Ishikawa (cell line): Measurements from ENCODE around the gene URB1.

Experiments
- CEBPB ChIP-seq: IDR thresholded peaks from 2 replicates; pipeline ENCODE4 v1.6.1; 2012
- CREB1 ChIP-seq: IDR thresholded peaks from 2 replicates; pipeline ENCODE4 v1.6.1; 2012; ENCODE audit warnings: low read depth
- EGR1 ChIP-seq: IDR thresholded peaks from 2 replicates; pipeline ENCODE4 v1.6.1; 2012
- EP300 ChIP-seq: IDR thresholded peaks from 2 replicates; pipeline ENCODE4 v1.6.1; 2012; ENCODE audit warnings: borderline replicate concordance
- FOXM1 ChIP-seq: IDR thresholded peaks from 2 replicates; pipeline ENCODE4 v1.6.1; 2012; ENCODE audit warnings: low read depth, borderline replicate concordance
- MAX ChIP-seq: IDR thresholded peaks from 2 replicates; pipeline ENCODE4 v1.6.1; 2012
- NFIC ChIP-seq: IDR thresholded peaks from 2 replicates; pipeline ENCODE4 v1.6.1; 2012
- RAD21 ChIP-seq: IDR thresholded peaks from 2 replicates; pipeline ENCODE4 v1.6.1; 2012; ENCODE audit warnings: low read depth
- TAF1 ChIP-seq: IDR thresholded peaks from 2 replicates; pipeline ENCODE4 v1.6.1; 2012; ENCODE audit warnings: low read depth, mild to moderate bottlenecking
- TCF12 ChIP-seq: IDR thresholded peaks from 2 replicates; pipeline ENCODE4 v1.6.1; 2012; ENCODE audit warnings: low read depth
- TEAD4 ChIP-seq: IDR thresholded peaks from 2 replicates; pipeline ENCODE4 v1.6.1; 2012
- USF1 ChIP-seq: IDR thresholded peaks from 2 replicates; pipeline ENCODE4 v1.6.1; 2012
- YY1 ChIP-seq: IDR thresholded peaks from 2 replicates; pipeline ENCODE4 v1.6.1; 2012; ENCODE audit warnings: low read depth
- ZBTB7A ChIP-seq: IDR thresholded peaks from 2 replicates; pipeline ENCODE4 v1.6.1; 2012; ENCODE audit warnings: low read depth
- TF ChIP-seq, protein P1 (sequence below): IDR thresholded peaks from 2 replicates; pipeline ENCODE4 v1.6.1; 2012; ENCODE audit warnings: low read depth, mild to moderate bottlenecking

The URB1 gene

GRCh38 chr21:32299695-32300094 is 93.1 kb downstream of the URB1 start:
- no peak for TF ChIP-seq CREB1
- no peak for TF ChIP-seq EGR1
- TF ChIP-seq MAX: no peak
- no peak for TF ChIP-seq CEBPB
- no peak for TF ChIP-seq NFIC
- TF ChIP-seq RAD21: no peak
- TF ChIP-seq FOXM1: no peak
- no peak for TF ChIP-seq EP300
- TF ChIP-seq, protein P1, sequence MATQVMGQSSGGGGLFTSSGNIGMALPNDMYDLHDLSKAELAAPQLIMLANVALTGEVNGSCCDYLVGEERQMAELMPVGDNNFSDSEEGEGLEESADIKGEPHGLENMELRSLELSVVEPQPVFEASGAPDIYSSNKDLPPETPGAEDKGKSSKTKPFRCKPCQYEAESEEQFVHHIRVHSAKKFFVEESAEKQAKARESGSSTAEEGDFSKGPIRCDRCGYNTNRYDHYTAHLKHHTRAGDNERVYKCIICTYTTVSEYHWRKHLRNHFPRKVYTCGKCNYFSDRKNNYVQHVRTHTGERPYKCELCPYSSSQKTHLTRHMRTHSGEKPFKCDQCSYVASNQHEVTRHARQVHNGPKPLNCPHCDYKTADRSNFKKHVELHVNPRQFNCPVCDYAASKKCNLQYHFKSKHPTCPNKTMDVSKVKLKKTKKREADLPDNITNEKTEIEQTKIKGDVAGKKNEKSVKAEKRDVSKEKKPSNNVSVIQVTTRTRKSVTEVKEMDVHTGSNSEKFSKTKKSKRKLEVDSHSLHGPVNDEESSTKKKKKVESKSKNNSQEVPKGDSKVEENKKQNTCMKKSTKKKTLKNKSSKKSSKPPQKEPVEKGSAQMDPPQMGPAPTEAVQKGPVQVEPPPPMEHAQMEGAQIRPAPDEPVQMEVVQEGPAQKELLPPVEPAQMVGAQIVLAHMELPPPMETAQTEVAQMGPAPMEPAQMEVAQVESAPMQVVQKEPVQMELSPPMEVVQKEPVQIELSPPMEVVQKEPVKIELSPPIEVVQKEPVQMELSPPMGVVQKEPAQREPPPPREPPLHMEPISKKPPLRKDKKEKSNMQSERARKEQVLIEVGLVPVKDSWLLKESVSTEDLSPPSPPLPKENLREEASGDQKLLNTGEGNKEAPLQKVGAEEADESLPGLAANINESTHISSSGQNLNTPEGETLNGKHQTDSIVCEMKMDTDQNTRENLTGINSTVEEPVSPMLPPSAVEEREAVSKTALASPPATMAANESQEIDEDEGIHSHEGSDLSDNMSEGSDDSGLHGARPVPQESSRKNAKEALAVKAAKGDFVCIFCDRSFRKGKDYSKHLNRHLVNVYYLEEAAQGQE: no peak
- TF ChIP-seq YY1: no peak
- TF ChIP-seq USF1: no peak
- no peak for TF ChIP-seq TAF1
- no peak for TF ChIP-seq TEAD4
- no peak for TF ChIP-seq TCF12
- TF ChIP-seq ZBTB7A: no peak

DNA sequence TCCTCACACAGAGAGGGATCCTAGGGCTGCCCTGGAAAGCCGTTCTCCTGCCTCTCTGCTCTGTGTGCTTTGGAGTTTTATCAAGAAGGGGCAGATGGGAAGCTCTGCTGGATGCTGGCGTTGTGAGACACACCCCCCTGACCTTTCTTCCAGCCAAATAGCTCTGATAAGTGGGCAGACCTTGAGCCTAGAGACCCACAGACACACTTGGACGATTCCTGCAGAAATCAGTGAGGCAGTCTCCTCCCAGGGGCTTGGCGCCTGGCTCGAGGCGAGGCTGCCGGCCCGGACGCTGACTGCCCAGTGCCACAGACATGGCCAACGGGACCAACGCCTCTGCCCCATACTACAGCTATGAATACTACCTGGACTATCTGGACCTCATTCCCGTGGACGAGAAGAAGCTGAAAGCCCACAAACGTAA is 94.1 kb downstream of the URB1 start, which contains the start of gene MRAP:
Gene MRAP (plus strand): TSS at position 198 of the 424 bp plus-strand sequence. CDS start 117 bp downstream, at position 315.
- no peak for TF ChIP-seq RAD21
- no peak for TF ChIP-seq TCF12
- TF ChIP-seq, protein P1: no peak
- TF ChIP-seq CREB1: no peak
- no peak for TF ChIP-seq TAF1
- no peak for TF ChIP-seq NFIC
- TF ChIP-seq FOXM1: no peak
- TF ChIP-seq YY1: no peak
- TF ChIP-seq EP300: no peak

DNA sequence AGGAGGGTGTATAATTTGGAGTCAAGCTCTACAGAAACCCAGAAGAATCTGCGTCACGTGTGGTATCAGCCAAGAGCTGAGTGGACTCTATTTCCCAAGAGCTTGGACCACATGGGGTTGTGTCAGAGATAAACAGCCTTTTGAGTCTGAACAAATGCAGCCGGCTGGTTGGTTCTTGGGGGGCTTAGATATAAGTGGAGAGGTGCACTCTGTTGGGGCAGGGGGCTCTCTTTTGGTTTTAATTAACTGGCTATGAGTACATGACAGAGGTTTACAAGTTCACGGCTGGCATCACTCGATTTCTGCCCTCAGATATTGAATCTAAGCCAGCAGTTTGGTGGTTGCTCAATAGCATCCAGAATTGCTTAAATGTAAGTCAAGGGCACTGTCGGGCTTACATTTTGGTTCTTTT is 94.7 kb downstream of the URB1 start:
- no peak for TF ChIP-seq EGR1
- no peak for TF ChIP-seq TAF1
- no peak for TF ChIP-seq MAX
- TF ChIP-seq, protein P1: no peak
- no peak for TF ChIP-seq YY1
- no peak for TF ChIP-seq RAD21
- no peak for TF ChIP-seq EP300

- no peak for TF ChIP-seq EGR1
- TF ChIP-seq RAD21: no peak
- no peak for TF ChIP-seq CEBPB
- TF ChIP-seq ZBTB7A: no peak
- TF ChIP-seq TAF1: no peak
- no peak for TF ChIP-seq EP300
- TF ChIP-seq MAX: no peak
- TF ChIP-seq, protein P1: no peak
- TF ChIP-seq TEAD4: no peak
- no peak for TF ChIP-seq TCF12
- no peak for TF ChIP-seq CREB1
- no peak for TF ChIP-seq YY1
- no peak for TF ChIP-seq FOXM1
- no peak for TF ChIP-seq NFIC
- TF ChIP-seq USF1: no peak
Observed at GRCh38 chr21:32297449-32297848, 95.4 kb downstream of the URB1 start.
